OCI-LY7 (cell line): Measurements from ENCODE around the gene NAV2. TPM values are rescaled to one million over a fixed set of nuclear protein-coding genes. Genes with fewer than 3 reads are reported as not detected.

Experiments
- BruUV-seq: library from RNA; stranded (reverse); fragments of 400-500 nt; replicated peaks from 2 replicates; lab custom pipeline; 2021; lab: Mats Ljungman, UMichigan
- CTCF ChIA-PET: fragments of 300-600 bp; sonication (Branson Sonifier 250); formaldehyde crosslinking; loops from one replicate; lab custom pipeline; 2022; ENCODE audit warnings: antibody characterized with exemption; ENCODE audit not compliant: unreplicated experiment; lab: Charles Lee
- POLR2A ChIA-PET: fragments of 300-600 bp; sonication (Branson Sonifier 250); formaldehyde crosslinking; loops from one replicate; lab custom pipeline; 2022; ENCODE audit warnings: antibody characterized with exemption; lab: Charles Lee
- DNase-seq: peaks from one replicate; pipeline ENCODE4 v3.0.0-alpha.2; 2015; ENCODE audit warnings: low spot score
- H2AFZ ChIP-seq: fragments of 200-600 bp; sonication (generic), shearing (Covaris generic); 2 replicates; pipeline ENCODE4 v1.6.1; 2014; ENCODE audit warnings: mild to moderate bottlenecking, antibody characterized with exemption, low read length, moderate library complexity
- H3K27ac ChIP-seq: fragments of 200-600 bp; sonication (generic); 2 replicates; pipeline ENCODE4 v1.5.1; 2014; ENCODE audit warnings: mixed run types, low read depth, mild to moderate bottlenecking, moderate library complexity, low read length, inconsistent platforms; ENCODE audit not compliant: poor library complexity, severe bottlenecking
- H3K36me3 ChIP-seq: fragments of 200-600 bp; sonication (generic); 2 replicates; pipeline ENCODE4 v1.6.1; 2014; ENCODE audit warnings: mild to moderate bottlenecking, antibody characterized with exemption, low read length, moderate library complexity, mixed read lengths; ENCODE audit not compliant: insufficient read depth
- H3K4me1 ChIP-seq: fragments of 200-600 bp; sonication (generic); 2 replicates; pipeline ENCODE4 v1.5.1; 2014; ENCODE audit warnings: mild to moderate bottlenecking, low read length; ENCODE audit not compliant: insufficient read depth, poor library complexity, severe bottlenecking
- H3K4me2 ChIP-seq: fragments of 200-600 bp; sonication (generic); 2 replicates; pipeline ENCODE4 v1.6.1; 2014; ENCODE audit warnings: mild to moderate bottlenecking, low read length
- H3K4me3 ChIP-seq: fragments of 200-600 bp; sonication (generic); 2 replicates; pipeline ENCODE4 v1.5.1; 2014; ENCODE audit warnings: mild to moderate bottlenecking, low read depth, low read length; ENCODE audit not compliant: poor library complexity, severe bottlenecking
- H3K79me2 ChIP-seq: fragments of 200-600 bp; sonication (generic); 2 replicates; pipeline ENCODE4 v1.6.1; 2016; ENCODE audit warnings: low read depth, mild to moderate bottlenecking, low read length, moderate library complexity, mixed read lengths; ENCODE audit not compliant: insufficient read depth
- H3K9me2 ChIP-seq: fragments of 200-600 bp; sonication (generic); 2 replicates; pipeline ENCODE4 v1.6.1; 2016; ENCODE audit warnings: mild to moderate bottlenecking, low read length, mixed read lengths; ENCODE audit not compliant: insufficient read depth
- H3K9me3 ChIP-seq: fragments of 200-600 bp; sonication (generic); 2 replicates; pipeline ENCODE4 v1.6.1; 2014; ENCODE audit warnings: mild to moderate bottlenecking, mixed run types, low read length, mixed read lengths
- H4K20me1 ChIP-seq: fragments of 200-600 bp; sonication (generic); 2 replicates; pipeline ENCODE4 v1.6.1; 2014; ENCODE audit warnings: mild to moderate bottlenecking, antibody characterized with exemption, low read length, moderate library complexity, mixed read lengths; ENCODE audit not compliant: insufficient read depth
- CTCF ChIP-seq: fragments of 200-600 bp; sonication (generic); conservative IDR thresholded peaks from 2 replicates; pipeline ENCODE4 v1.5.1; 2014; ENCODE audit warnings: mild to moderate bottlenecking, antibody characterized with exemption, low read length, moderate library complexity, mixed read lengths
- EZH2phosphoT487 ChIP-seq: fragments of 200-600 bp; sonication (generic); IDR thresholded peaks from 2 replicates; pipeline ENCODE4 v1.6.1; 2018; ENCODE audit warnings: low read depth, borderline replicate concordance, mild to moderate bottlenecking, mixed run types, antibody characterized with exemption, low read length, moderate library complexity, mixed read lengths
- intact Hi-C: fragments of 100-400 bp; cut with micrococcal nuclease; formaldehyde crosslinking; loops from one replicate; pipeline ENCODE4 v1.10.0; 2022; ENCODE audit not compliant: unreplicated experiment
- total RNA-seq, 2 experiments: library from RNA; depleted of rRNA in 1 of 2; stranded (reverse); fragments of >200 nt in 1 of 2; shearing (Covaris generic) in 1 of 2; gene quantifications; 2 replicates each; pipeline ENCODE4 v1.2.3, GENCODE V29; 2014 to 2022

Gene NAV2
- total RNA-seq, 2 experiments from 2014 or later: 0.06 to 0.68 TPM

GRCh38 chr11:19872512-19873145 is 160.0 kb downstream of the NAV2 start:
- Histone ChIP-seq H3K4me3 (no peak overlapping the region), H4K20me1 (no peaks in the 10 kb centered on the region), H2AFZ (no peak overlapping the region), H3K36me3 (no peaks in the 10 kb centered on the region), H3K4me2 (no peak overlapping the region), H3K79me2 (no peaks in the 10 kb centered on the region), H3K9me2 (no peaks in the 10 kb centered on the region), H3K4me1 (no peaks in the 10 kb centered on the region), H3K27ac (no peak overlapping the region), H3K9me3 (no peaks in the 10 kb centered on the region)
- no TSS peak for BruUV-seq
- TF ChIP-seq CTCF (no peak), EZH2phosphoT487 (no peak)
- intact Hi-C loops: no loop called here
- ChIA-PET CTCF (no interaction called here), POLR2A (interaction anchor here (0.6 kb wide), 1 partner anchor 151 kb away, joined by 3 read pairs; no protein-coding TSS in a partner anchor)
- no peak for DNase-seq

- Histone ChIP-seq H3K36me3 (no peaks in the 10 kb centered on the region), H4K20me1 (no peaks in the 10 kb centered on the region), H3K9me3 (no peaks in the 10 kb centered on the region), H3K27ac (no peak overlapping the region), H3K4me3 (no peak overlapping the region), H3K79me2 (no peaks in the 10 kb centered on the region), H2AFZ (no peak overlapping the region), H3K4me1 (no peaks in the 10 kb centered on the region), H3K9me2 (no peaks in the 10 kb centered on the region), H3K4me2 (no peak overlapping the region)
- TF ChIP-seq CTCF (no peak), EZH2phosphoT487 (no peak)
- intact Hi-C loops: no loop called here
- no TSS peak for BruUV-seq
- no peak for DNase-seq
- CTCF ChIA-PET: no interaction called here
- POLR2A ChIA-PET: no interaction called here
Measured at GRCh38 chr11:19873730-19874129, 161.1 kb downstream of the NAV2 start.

- TF ChIP-seq EZH2phosphoT487 (no peak), CTCF (no peak)
- H3K4me1 ChIP-seq: no peaks in the 10 kb centered on the region
- H3K79me2 ChIP-seq: no peaks in the 10 kb centered on the region
- ChIA-PET CTCF (no interaction called here), POLR2A (no interaction called here)
- H3K9me2 ChIP-seq: no peaks in the 10 kb centered on the region
- H3K9me3 ChIP-seq: no peaks in the 10 kb centered on the region
- no peak overlapping the region for H3K4me3 ChIP-seq
- H3K36me3 ChIP-seq: no peaks in the 10 kb centered on the region
- H2AFZ ChIP-seq: no peak overlapping the region
- no peak overlapping the region for H3K4me2 ChIP-seq
- no peak for DNase-seq
- no peaks in the 10 kb centered on the region for H4K20me1 ChIP-seq
- intact Hi-C loops: no loop called here
- BruUV-seq: no TSS peak
- H3K27ac ChIP-seq: no peak overlapping the region
Measured at GRCh38 chr11:19874266-19874665, 161.6 kb downstream of the NAV2 start.
